ENCODE results near the gene PDXDC1.
"Not testable (repeated sequence)": the region's sequence is repeated elsewhere in the genome, so short reads cannot be mapped to it uniquely, and the experiment has no call there.

The PDXDC1 gene

GRCh38 chr16:15096583-15096972, 121.8 kb downstream of the PDXDC1 start:
- H2AFZ ChIP-seq (ENCODE audit: low read depth, low read length, severe bottlenecking); H3K9me3 ChIP-seq (ENCODE audit: insufficient read depth, low read length); H3K27ac ChIP-seq (ENCODE audit: low read depth, low read length); H3K36me3 ChIP-seq (ENCODE audit: low read length); H3K4me3 ChIP-seq (ENCODE audit: insufficient read depth, low read length, poor library complexity, severe bottlenecking); H3K4me2 ChIP-seq (ENCODE audit: low read depth, low read length, poor library complexity, severe bottlenecking); H3K9me2 ChIP-seq (replicated peaks; ENCODE audit: insufficient read depth, low read length); H3K9ac ChIP-seq (ENCODE audit: low read length); H3F3A ChIP-seq (ENCODE audit: insufficient read depth); H3K27me3 ChIP-seq (ENCODE audit: low read length); H4K20me1 ChIP-seq (ENCODE audit: low read depth, low read length): not testable (repeated sequence)
- H3K79me2 ChIP-seq (ENCODE audit: insufficient read depth, low read length): peaks cover 11% of the 10 kb centered on the region

- H3K4me3 ChIP-seq (ENCODE audit: insufficient read depth, low read length, poor library complexity, severe bottlenecking); H3K9me3 ChIP-seq (ENCODE audit: insufficient read depth, low read length); H2AFZ ChIP-seq (ENCODE audit: low read depth, low read length, severe bottlenecking): not testable (repeated sequence)
Observed at GRCh38 chr16:15099366-15099909, 124.6 kb downstream of the PDXDC1 start.

GRCh38 chr16:15100372-15100987, 125.7 kb downstream of the PDXDC1 start:
- H3K4me3 ChIP-seq (ENCODE audit: insufficient read depth, low read length, poor library complexity, severe bottlenecking); H3K9ac ChIP-seq (ENCODE audit: low read length); H3K27me3 ChIP-seq (ENCODE audit: low read length); H3K9me2 ChIP-seq (replicated peaks; ENCODE audit: insufficient read depth, low read length); H3F3A ChIP-seq (ENCODE audit: insufficient read depth); H2AFZ ChIP-seq (ENCODE audit: low read depth, low read length, severe bottlenecking); H3K9me3 ChIP-seq (ENCODE audit: insufficient read depth, low read length); H3K36me3 ChIP-seq (ENCODE audit: low read length); H3K4me2 ChIP-seq (ENCODE audit: low read depth, low read length, poor library complexity, severe bottlenecking); H3K27ac ChIP-seq (ENCODE audit: low read depth, low read length); H4K20me1 ChIP-seq (ENCODE audit: low read depth, low read length); H3K79me2 ChIP-seq (ENCODE audit: insufficient read depth, low read length): not testable (repeated sequence)

More at GRCh38 chr16:15099366-15099909, 124.6 kb downstream of the PDXDC1 start:
- not testable (repeated sequence) for H3K4me2 ChIP-seq (ENCODE audit: low read depth, low read length, poor library complexity, severe bottlenecking); H3K36me3 ChIP-seq (ENCODE audit: low read length); H3F3A ChIP-seq (ENCODE audit: insufficient read depth); H3K9me2 ChIP-seq (replicated peaks; ENCODE audit: insufficient read depth, low read length); H3K27ac ChIP-seq (ENCODE audit: low read depth, low read length); H3K9ac ChIP-seq (ENCODE audit: low read length); H3K79me2 ChIP-seq (ENCODE audit: insufficient read depth, low read length); H4K20me1 ChIP-seq (ENCODE audit: low read depth, low read length); H3K27me3 ChIP-seq (ENCODE audit: low read length)

- not testable (repeated sequence) for H3K9me3 ChIP-seq (ENCODE audit: insufficient read depth, low read length); H3K36me3 ChIP-seq (ENCODE audit: low read length); H3K9ac ChIP-seq (ENCODE audit: low read length); H3K79me2 ChIP-seq (ENCODE audit: insufficient read depth, low read length); H3K4me3 ChIP-seq (ENCODE audit: insufficient read depth, low read length, poor library complexity, severe bottlenecking); H3K4me2 ChIP-seq (ENCODE audit: low read depth, low read length, poor library complexity, severe bottlenecking); H3K27ac ChIP-seq (ENCODE audit: low read depth, low read length); H2AFZ ChIP-seq (ENCODE audit: low read depth, low read length, severe bottlenecking); H4K20me1 ChIP-seq (ENCODE audit: low read depth, low read length); H3K27me3 ChIP-seq (ENCODE audit: low read length); H3F3A ChIP-seq (ENCODE audit: insufficient read depth); H3K9me2 ChIP-seq (replicated peaks; ENCODE audit: insufficient read depth, low read length)
Observed at GRCh38 chr16:15127641-15128425, 153.0 kb downstream of the PDXDC1 start.

- H2AFZ ChIP-seq (ENCODE audit: low read depth, low read length, severe bottlenecking); H3K4me2 ChIP-seq (ENCODE audit: low read depth, low read length, poor library complexity, severe bottlenecking); H3F3A ChIP-seq (ENCODE audit: insufficient read depth); H3K9ac ChIP-seq (ENCODE audit: low read length); H3K27ac ChIP-seq (ENCODE audit: low read depth, low read length); H3K9me2 ChIP-seq (replicated peaks; ENCODE audit: insufficient read depth, low read length); H3K27me3 ChIP-seq (ENCODE audit: low read length); H4K20me1 ChIP-seq (ENCODE audit: low read depth, low read length); H3K9me3 ChIP-seq (ENCODE audit: insufficient read depth, low read length); H3K79me2 ChIP-seq (ENCODE audit: insufficient read depth, low read length); H3K4me3 ChIP-seq (ENCODE audit: insufficient read depth, low read length, poor library complexity, severe bottlenecking); H3K36me3 ChIP-seq (ENCODE audit: low read length): not testable (repeated sequence)
Observed at GRCh38 chr16:15130256-15130932, 155.6 kb downstream of the PDXDC1 start.

GRCh38 chr16:15130943-15131700, 156.3 kb downstream of the PDXDC1 start:
- not testable (repeated sequence) for H3K27me3 ChIP-seq (ENCODE audit: low read length)

GRCh38 chr16:15132719-15133428, 158.0 kb downstream of the PDXDC1 start:
- not testable (repeated sequence) for H3K36me3 ChIP-seq (ENCODE audit: low read length); H3K9ac ChIP-seq (ENCODE audit: low read length); H3K9me2 ChIP-seq (replicated peaks; ENCODE audit: insufficient read depth, low read length); H4K20me1 ChIP-seq (ENCODE audit: low read depth, low read length); H3K9me3 ChIP-seq (ENCODE audit: insufficient read depth, low read length); H3F3A ChIP-seq (ENCODE audit: insufficient read depth); H3K4me3 ChIP-seq (ENCODE audit: insufficient read depth, low read length, poor library complexity, severe bottlenecking); H3K4me2 ChIP-seq (ENCODE audit: low read depth, low read length, poor library complexity, severe bottlenecking); H2AFZ ChIP-seq (ENCODE audit: low read depth, low read length, severe bottlenecking); H3K27ac ChIP-seq (ENCODE audit: low read depth, low read length); H3K79me2 ChIP-seq (ENCODE audit: insufficient read depth, low read length); H3K27me3 ChIP-seq (ENCODE audit: low read length)

More at GRCh38 chr16:15130943-15131700, 156.3 kb downstream of the PDXDC1 start:
- not testable (repeated sequence) for H3K4me3 ChIP-seq (ENCODE audit: insufficient read depth, low read length, poor library complexity, severe bottlenecking); H3K4me2 ChIP-seq (ENCODE audit: low read depth, low read length, poor library complexity, severe bottlenecking); H3K27ac ChIP-seq (ENCODE audit: low read depth, low read length); H3K36me3 ChIP-seq (ENCODE audit: low read length); H3K9me3 ChIP-seq (ENCODE audit: insufficient read depth, low read length); H2AFZ ChIP-seq (ENCODE audit: low read depth, low read length, severe bottlenecking); H4K20me1 ChIP-seq (ENCODE audit: low read depth, low read length); H3K9me2 ChIP-seq (replicated peaks; ENCODE audit: insufficient read depth, low read length); H3K9ac ChIP-seq (ENCODE audit: low read length); H3F3A ChIP-seq (ENCODE audit: insufficient read depth); H3K79me2 ChIP-seq (ENCODE audit: insufficient read depth, low read length)
